ENCODE results near the gene ABHD12B.
"Not testable (repeated sequence)": the region's sequence is repeated elsewhere in the genome, so short reads cannot be mapped to it uniquely, and the experiment has no call there.

The ABHD12B gene

DNA sequence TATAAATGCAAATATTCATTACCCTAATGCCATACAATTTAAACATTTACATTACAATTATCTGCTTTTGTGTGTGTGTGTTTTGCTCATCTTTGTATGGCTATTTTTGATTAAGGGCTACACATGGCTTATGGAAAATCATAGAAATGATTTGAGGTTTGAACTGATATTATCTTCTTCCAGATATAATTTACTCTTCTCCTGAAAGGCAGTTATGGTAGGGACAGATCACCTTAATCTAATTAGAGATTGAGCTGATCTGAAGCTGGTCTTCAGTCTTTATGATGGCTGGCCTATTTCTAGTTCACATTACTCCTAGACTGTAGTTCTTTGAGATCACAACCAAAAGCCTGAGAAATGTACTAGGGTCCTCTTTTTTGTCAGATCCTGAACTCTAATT, 15.6 kb downstream of the ABHD12B start:
- Histone ChIP-seq H3K9me3 (ENCODE audit: low read length) (no peaks in the 10 kb centered on the region), H3K4me3 (ENCODE audit: low read depth, low read length, poor library complexity, severe bottlenecking) (no peak overlapping the region), H3K27ac (ENCODE audit: low read depth, low read length, poor library complexity, severe bottlenecking) (no peak overlapping the region), H3K27me3 (ENCODE audit: insufficient read depth, low read length) (no peaks in the 10 kb centered on the region), H4K20me1 (ENCODE audit: insufficient read depth, low read length) (no peaks in the 10 kb centered on the region), H3K9me2 (ENCODE audit: low read depth, low read length) (no peaks in the 10 kb centered on the region), H3F3A (ENCODE audit: insufficient read depth, low read length) (no peaks in the 10 kb centered on the region), H3K36me3 (ENCODE audit: insufficient read depth, low read length) (peaks cover 3% of the 10 kb centered on the region; the same call in 1 of the 2 replicates), H3K79me2 (ENCODE audit: insufficient read depth, low read length) (no peaks in the 10 kb centered on the region), H2AFZ (ENCODE audit: low read length) (no peak overlapping the region), H3K4me1 (ENCODE audit: insufficient read depth, low read length, severe bottlenecking) (peaks cover 12% of the 10 kb centered on the region), H3K4me2 (ENCODE audit: low read length) (no peak overlapping the region), H3K9ac (ENCODE audit: low read length) (no peak overlapping the region)
- TF ChIP-seq, protein P1, sequence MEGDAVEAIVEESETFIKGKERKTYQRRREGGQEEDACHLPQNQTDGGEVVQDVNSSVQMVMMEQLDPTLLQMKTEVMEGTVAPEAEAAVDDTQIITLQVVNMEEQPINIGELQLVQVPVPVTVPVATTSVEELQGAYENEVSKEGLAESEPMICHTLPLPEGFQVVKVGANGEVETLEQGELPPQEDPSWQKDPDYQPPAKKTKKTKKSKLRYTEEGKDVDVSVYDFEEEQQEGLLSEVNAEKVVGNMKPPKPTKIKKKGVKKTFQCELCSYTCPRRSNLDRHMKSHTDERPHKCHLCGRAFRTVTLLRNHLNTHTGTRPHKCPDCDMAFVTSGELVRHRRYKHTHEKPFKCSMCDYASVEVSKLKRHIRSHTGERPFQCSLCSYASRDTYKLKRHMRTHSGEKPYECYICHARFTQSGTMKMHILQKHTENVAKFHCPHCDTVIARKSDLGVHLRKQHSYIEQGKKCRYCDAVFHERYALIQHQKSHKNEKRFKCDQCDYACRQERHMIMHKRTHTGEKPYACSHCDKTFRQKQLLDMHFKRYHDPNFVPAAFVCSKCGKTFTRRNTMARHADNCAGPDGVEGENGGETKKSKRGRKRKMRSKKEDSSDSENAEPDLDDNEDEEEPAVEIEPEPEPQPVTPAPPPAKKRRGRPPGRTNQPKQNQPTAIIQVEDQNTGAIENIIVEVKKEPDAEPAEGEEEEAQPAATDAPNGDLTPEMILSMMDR (IDR thresholded peaks at IDR 0.05; ENCODE audit: low read length), result no peak
- no peak for TF ChIP-seq EZH2 (IDR thresholded peaks at IDR 0.05; ENCODE audit: borderline replicate concordance, low read length)

- H3K4me1 ChIP-seq (ENCODE audit: insufficient read depth, low read length, severe bottlenecking), result peaks cover 10% of the 10 kb centered on the region
- H3K79me2 ChIP-seq (ENCODE audit: insufficient read depth, low read length), result no peaks in the 10 kb centered on the region
- peaks cover 3% of the 10 kb centered on the region; the same call in 1 of the 2 replicates for H3K36me3 ChIP-seq (ENCODE audit: insufficient read depth, low read length)
- no peaks in the 10 kb centered on the region for H3F3A ChIP-seq (ENCODE audit: insufficient read depth, low read length)
- no peak for TF ChIP-seq EZH2 (IDR thresholded peaks at IDR 0.05; ENCODE audit: borderline replicate concordance, low read length)
- TF ChIP-seq, protein P1 (IDR thresholded peaks at IDR 0.05; ENCODE audit: low read length), result no peak
- H3K4me2 ChIP-seq (ENCODE audit: low read length), result no peak overlapping the region
- H3K27me3 ChIP-seq (ENCODE audit: insufficient read depth, low read length), result no peaks in the 10 kb centered on the region
- no peaks in the 10 kb centered on the region for H4K20me1 ChIP-seq (ENCODE audit: insufficient read depth, low read length)
- H2AFZ ChIP-seq (ENCODE audit: low read length), result no peak overlapping the region
- no peaks in the 10 kb centered on the region for H3K9me2 ChIP-seq (ENCODE audit: low read depth, low read length)
- no peak overlapping the region for H3K4me3 ChIP-seq (ENCODE audit: low read depth, low read length, poor library complexity, severe bottlenecking)
- no peak overlapping the region for H3K9ac ChIP-seq (ENCODE audit: low read length)
- H3K9me3 ChIP-seq (ENCODE audit: low read length), result no peaks in the 10 kb centered on the region
- no peak overlapping the region for H3K27ac ChIP-seq (ENCODE audit: low read depth, low read length, poor library complexity, severe bottlenecking)
These were observed 20.4 kb downstream of the ABHD12B start for GRCh38 chr14:50892255-50892654.

- not testable (repeated sequence) for H3K27ac ChIP-seq (ENCODE audit: low read depth, low read length, poor library complexity, severe bottlenecking); H3K4me2 ChIP-seq (ENCODE audit: low read length); H4K20me1 ChIP-seq (ENCODE audit: insufficient read depth, low read length)
These were observed 24.6 kb downstream of the ABHD12B start for GRCh38 chr14:50896421-50896820.

DNA sequence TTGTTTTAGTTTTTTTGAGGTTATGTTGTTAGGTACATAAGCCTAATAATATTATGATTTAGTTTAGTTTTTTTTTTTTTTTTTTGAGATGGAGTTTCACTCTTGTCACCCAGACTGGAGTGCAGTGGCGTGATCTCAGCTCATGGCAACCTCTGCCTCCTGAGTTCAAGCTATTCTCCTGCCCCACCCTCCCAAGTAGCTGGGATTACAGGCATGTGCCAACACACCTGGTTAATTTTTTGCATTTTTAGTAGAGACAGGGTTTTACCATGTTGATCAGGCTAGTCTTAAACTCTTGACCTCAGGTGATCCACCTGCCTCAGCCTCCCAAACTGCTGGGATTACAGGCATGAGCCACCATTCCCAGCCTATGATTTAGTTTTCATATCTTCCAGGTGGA, 25.2 kb downstream of the ABHD12B start:
- not testable (repeated sequence) for H3F3A ChIP-seq (ENCODE audit: insufficient read depth, low read length); H3K9me2 ChIP-seq (ENCODE audit: low read depth, low read length); H3K27me3 ChIP-seq (ENCODE audit: insufficient read depth, low read length); H3K4me3 ChIP-seq (ENCODE audit: low read depth, low read length, poor library complexity, severe bottlenecking); H3K4me2 ChIP-seq (ENCODE audit: low read length); H3K36me3 ChIP-seq (ENCODE audit: insufficient read depth, low read length); H3K27ac ChIP-seq (ENCODE audit: low read depth, low read length, poor library complexity, severe bottlenecking); H4K20me1 ChIP-seq (ENCODE audit: insufficient read depth, low read length); H3K79me2 ChIP-seq (ENCODE audit: insufficient read depth, low read length); H3K9ac ChIP-seq (ENCODE audit: low read length); H2AFZ ChIP-seq (ENCODE audit: low read length); H3K9me3 ChIP-seq (ENCODE audit: low read length)
- peaks cover 25% of the 10 kb centered on the region for H3K4me1 ChIP-seq (ENCODE audit: insufficient read depth, low read length, severe bottlenecking)

More at GRCh38 chr14:50896421-50896820, 24.6 kb downstream of the ABHD12B start:
- not testable (repeated sequence) for H3K27me3 ChIP-seq (ENCODE audit: insufficient read depth, low read length); H3K9ac ChIP-seq (ENCODE audit: low read length); H3K79me2 ChIP-seq (ENCODE audit: insufficient read depth, low read length); H3K36me3 ChIP-seq (ENCODE audit: insufficient read depth, low read length); H3K9me3 ChIP-seq (ENCODE audit: low read length); H3K4me3 ChIP-seq (ENCODE audit: low read depth, low read length, poor library complexity, severe bottlenecking); H3F3A ChIP-seq (ENCODE audit: insufficient read depth, low read length); H2AFZ ChIP-seq (ENCODE audit: low read length); H3K9me2 ChIP-seq (ENCODE audit: low read depth, low read length)
- H3K4me1 ChIP-seq (ENCODE audit: insufficient read depth, low read length, severe bottlenecking), result peaks cover 20% of the 10 kb centered on the region
